ENCODE data around the gene JARID2.

- TF ChIP-seq POLR2A (IDR thresholded peaks at IDR 0.05) (no peak), CTCF (IDR thresholded peaks at IDR 0.05) (no peak)
These were observed 109.8 kb downstream of the JARID2 start for GRCh38 chr6:15355683-15356099.

Measured in breast epithelium (tissue), 3 donors.